Muscle layer of colon (tissue), 2 donors: ENCODE measurements around the gene ZNF600.
"Not testable (repeated sequence)": the region's sequence is repeated elsewhere in the genome, so short reads cannot be mapped to it uniquely, and the experiment has no call there.

Experiments used
- H3K27ac ChIP-seq: one replicate; pipeline ENCODE4 v1.7.0; 2013; ENCODE audit warnings: low read depth, mild to moderate bottlenecking, low read length, moderate library complexity
- H3K27me3 ChIP-seq, 2 donors: one replicate each; pipeline ENCODE4 v1.7.0; 2013; ENCODE audit warnings: low read length in 2 of 2, mild to moderate bottlenecking in 2 of 2; ENCODE audit not compliant: insufficient read depth in 2 of 2, control insufficient read depth in 1 of 2
- H3K36me3 ChIP-seq: one replicate; pipeline ENCODE4 v1.7.0; 2013; ENCODE audit warnings: mild to moderate bottlenecking, low read length; ENCODE audit not compliant: insufficient read depth
- H3K4me1 ChIP-seq: one replicate; pipeline ENCODE4 v1.7.0; 2013; ENCODE audit warnings: mild to moderate bottlenecking, low read length; ENCODE audit not compliant: insufficient read depth
- H3K4me3 ChIP-seq, 2 donors: one replicate each; pipeline ENCODE4 v1.7.0; 2013; ENCODE audit warnings: low read length in 2 of 2, low read depth in 1 of 2, mild to moderate bottlenecking in 1 of 2, moderate library complexity in 1 of 2
- H3K9ac ChIP-seq: one replicate; pipeline ENCODE4 v1.7.0; 2013; ENCODE audit warnings: low read length
- H3K9me3 ChIP-seq: one replicate; pipeline ENCODE4 v1.7.0; 2013; ENCODE audit warnings: mild to moderate bottlenecking, low read length
- donor health status: abdominal sarcoma.
- donor health status: Adenocarcinoma of cecum.

ZNF600 gene

GRCh38 chr19:52786078-52786463 is 520 bp downstream of the ZNF600 start:
- Histone ChIP-seq H3K27ac (peak overlapping the region; percentile 72), H3K4me1 (peaks cover 6% of the 10 kb centered on the region), H3K9me3 (no peaks in the 10 kb centered on the region)

GRCh38 chr19:52785506-52785905 is 1.1 kb downstream of the ZNF600 start:
- Histone ChIP-seq H3K4me1 (peaks cover 6% of the 10 kb centered on the region), H3K9ac (no peak overlapping the region), H3K36me3 (no peaks in the 10 kb centered on the region), H3K4me3 (peak overlapping the region in 1 of 2 donors; percentile 87), H3K27ac (no peak overlapping the region), H3K27me3 (no peaks in the 10 kb centered on the region), H3K9me3 (no peaks in the 10 kb centered on the region)

More at GRCh38 chr19:52786078-52786463, 520 bp downstream of the ZNF600 start:
- no peaks in the 10 kb centered on the region for H3K27me3 ChIP-seq
- H3K36me3 ChIP-seq, result no peaks in the 10 kb centered on the region
- H3K9ac ChIP-seq, result peak overlapping the region; percentile 49
- peak overlapping the region; percentile 44 to 87 for H3K4me3 ChIP-seq

DNA sequence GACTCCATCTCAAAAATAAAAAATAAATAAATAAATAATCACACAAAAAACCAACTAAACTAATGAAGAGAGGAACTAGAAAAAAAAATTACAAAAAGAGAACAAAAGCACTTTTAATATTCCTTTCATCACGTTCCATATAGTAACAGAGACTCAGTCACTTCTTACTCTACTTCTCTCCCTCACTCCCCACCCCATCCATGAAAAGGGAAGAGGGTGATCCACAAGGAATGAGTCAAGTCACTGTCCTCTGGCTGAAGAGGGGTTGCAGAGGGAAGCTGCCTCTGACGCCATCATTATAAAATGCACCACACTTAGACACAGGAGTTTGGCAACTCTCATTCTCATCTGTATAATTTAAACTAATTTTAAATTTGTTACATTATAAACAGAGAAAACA is 3.7 kb downstream of the ZNF600 start:
- not testable (repeated sequence) for H3K27ac ChIP-seq, H3K4me1 ChIP-seq, H3K9me3 ChIP-seq, H3K36me3 ChIP-seq, H3K9ac ChIP-seq, H3K4me3 ChIP-seq, H3K27me3 ChIP-seq

GRCh38 chr19:52778811-52779210 is 7.8 kb downstream of the ZNF600 start:
- no peaks in the 10 kb centered on the region for H3K4me1 ChIP-seq
- no peak overlapping the region for H3K4me3 ChIP-seq
- H3K27me3 ChIP-seq, result no peaks in the 10 kb centered on the region
- H3K9me3 ChIP-seq, result no peaks in the 10 kb centered on the region
- H3K9ac ChIP-seq, result no peak overlapping the region
- H3K36me3 ChIP-seq, result no peaks in the 10 kb centered on the region
- H3K27ac ChIP-seq, result no peak overlapping the region

DNA sequence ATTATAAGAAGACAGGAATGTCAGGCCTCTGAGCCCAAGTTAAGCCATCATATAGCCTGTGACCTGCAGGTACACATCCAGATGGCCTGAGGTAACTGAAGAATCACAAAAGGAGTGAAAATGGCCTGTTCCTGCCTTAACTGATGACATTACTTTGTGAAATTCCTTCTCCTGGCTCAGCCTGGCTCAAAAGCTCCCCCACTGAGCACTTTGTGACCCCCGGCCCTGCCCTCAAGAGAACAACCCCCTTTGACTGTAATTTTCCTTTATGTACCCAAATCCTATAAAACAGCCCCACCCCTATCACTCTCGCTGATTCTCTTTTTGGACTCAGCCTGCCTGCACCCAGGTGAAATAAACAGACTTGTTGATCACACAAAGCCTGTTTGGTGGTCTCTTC is 30.1 kb downstream of the ZNF600 start:
- not testable (repeated sequence) for H3K9ac ChIP-seq, H3K4me3 ChIP-seq, H3K4me1 ChIP-seq, H3K9me3 ChIP-seq, H3K36me3 ChIP-seq, H3K27ac ChIP-seq, H3K27me3 ChIP-seq

DNA sequence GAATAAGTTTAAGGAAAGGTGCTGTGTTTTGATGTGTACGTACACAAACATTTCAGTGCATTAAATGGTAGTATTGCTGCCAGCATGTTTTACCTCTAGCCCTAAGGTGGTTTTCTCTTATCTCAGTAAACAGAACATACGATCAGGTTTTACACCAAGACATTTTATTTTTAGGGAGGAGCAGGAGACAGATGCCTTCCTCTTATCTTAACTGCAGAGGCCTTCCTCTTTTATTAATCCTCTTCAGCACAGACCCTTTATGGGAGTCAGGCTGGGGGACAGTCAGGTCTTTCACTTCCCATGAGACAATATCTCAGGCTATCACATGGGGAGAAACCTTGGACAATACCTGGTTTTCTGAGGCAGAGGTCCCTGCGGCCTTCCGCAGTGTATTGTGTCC is 36.8 kb downstream of the ZNF600 start:
- no peaks in the 10 kb centered on the region for H3K9me3 ChIP-seq
- H3K27me3 ChIP-seq, result no peaks in the 10 kb centered on the region
- H3K27ac ChIP-seq, result no peak overlapping the region
- no peak overlapping the region for H3K4me3 ChIP-seq
- H3K4me1 ChIP-seq, result peaks cover 3% of the 10 kb centered on the region
- H3K9ac ChIP-seq, result no peak overlapping the region
- no peaks in the 10 kb centered on the region for H3K36me3 ChIP-seq

DNA sequence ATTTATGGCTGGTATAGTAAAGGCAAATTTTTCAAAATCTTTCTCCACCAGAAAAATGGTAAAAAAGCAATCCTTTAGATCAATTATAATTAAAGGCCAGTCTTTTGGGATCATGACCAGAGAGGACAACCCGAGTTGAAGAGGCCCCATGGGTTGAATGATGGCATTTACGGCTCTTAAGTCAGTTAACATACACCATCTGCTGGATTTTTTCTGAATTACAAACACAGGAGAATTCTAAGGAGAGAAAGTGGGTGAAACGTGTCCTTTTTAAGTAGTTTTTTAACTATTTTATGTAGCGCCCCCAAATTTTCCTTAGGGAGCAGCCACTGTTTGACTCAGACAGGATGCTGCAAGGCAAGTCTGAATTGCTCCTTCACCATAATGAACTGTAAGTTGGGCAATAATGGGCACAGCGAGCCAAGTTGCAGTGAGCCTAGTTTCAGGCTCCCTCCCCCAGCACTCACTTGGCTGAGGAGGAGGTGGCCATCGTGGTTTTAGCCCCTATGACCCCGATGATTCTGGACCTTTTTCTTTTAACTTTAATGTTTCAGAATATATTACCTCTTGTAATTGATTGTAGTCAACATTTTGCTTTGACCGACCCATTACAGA is 38.1 kb downstream of the ZNF600 start:
- Histone ChIP-seq H3K27me3 (no peaks in the 10 kb centered on the region), H3K4me1 (peaks cover 3% of the 10 kb centered on the region), H3K9me3 (no peaks in the 10 kb centered on the region), H3K4me3 (no peak overlapping the region), H3K36me3 (no peaks in the 10 kb centered on the region), H3K27ac (no peak overlapping the region), H3K9ac (no peak overlapping the region)

GRCh38 chr19:52745919-52746318 is 40.7 kb downstream of the ZNF600 start:
- not testable (repeated sequence) for H3K27me3 ChIP-seq, H3K4me3 ChIP-seq

DNA sequence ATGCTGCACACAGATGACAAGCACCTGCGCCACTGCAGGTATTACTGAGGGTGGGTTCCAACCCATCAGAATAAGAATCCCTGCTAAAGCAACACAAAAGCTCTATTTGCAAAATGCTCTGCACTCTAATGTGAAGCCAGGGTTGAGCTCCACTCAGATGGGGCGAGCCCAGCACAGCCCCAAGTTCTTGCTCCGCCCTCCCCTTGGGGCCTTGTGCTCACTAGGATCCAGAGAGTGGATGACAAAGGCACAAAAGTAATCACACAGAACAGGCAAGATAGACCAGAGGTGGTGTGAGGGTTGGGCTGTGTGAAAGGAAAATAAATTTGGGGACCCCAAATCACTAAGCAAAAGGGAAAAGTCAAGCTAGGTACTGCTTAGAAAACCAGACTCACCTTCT is 43.5 kb downstream of the ZNF600 start:
- Histone ChIP-seq H3K4me1 (no peaks in the 10 kb centered on the region), H3K27ac (no peak overlapping the region), H3K4me3 (no peak overlapping the region), H3K27me3 (no peaks in the 10 kb centered on the region), H3K36me3 (no peaks in the 10 kb centered on the region), H3K9me3 (no peaks in the 10 kb centered on the region), H3K9ac (no peak overlapping the region)

More at GRCh38 chr19:52745919-52746318, 40.7 kb downstream of the ZNF600 start:
- H3K27ac ChIP-seq, H3K4me1 ChIP-seq, H3K9me3 ChIP-seq, H3K36me3 ChIP-seq, H3K9ac ChIP-seq: not testable (repeated sequence)

- no peaks in the 10 kb centered on the region for H3K36me3 ChIP-seq
- no peaks in the 10 kb centered on the region for H3K4me1 ChIP-seq
- no peaks in the 10 kb centered on the region for H3K9me3 ChIP-seq
- no peak overlapping the region for H3K9ac ChIP-seq
- no peaks in the 10 kb centered on the region for H3K27me3 ChIP-seq
- no peak overlapping the region for H3K27ac ChIP-seq
- no peak overlapping the region for H3K4me3 ChIP-seq
These were observed 44.1 kb downstream of the ZNF600 start for GRCh38 chr19:52742516-52742915.

GRCh38 chr19:52741951-52742485 is 44.6 kb downstream of the ZNF600 start:
- Histone ChIP-seq H3K27me3 (no peaks in the 10 kb centered on the region), H3K4me1 (no peaks in the 10 kb centered on the region), H3K27ac (no peak overlapping the region), H3K36me3 (no peaks in the 10 kb centered on the region), H3K9me3 (no peaks in the 10 kb centered on the region), H3K9ac (no peak overlapping the region), H3K4me3 (no peak overlapping the region)

DNA sequence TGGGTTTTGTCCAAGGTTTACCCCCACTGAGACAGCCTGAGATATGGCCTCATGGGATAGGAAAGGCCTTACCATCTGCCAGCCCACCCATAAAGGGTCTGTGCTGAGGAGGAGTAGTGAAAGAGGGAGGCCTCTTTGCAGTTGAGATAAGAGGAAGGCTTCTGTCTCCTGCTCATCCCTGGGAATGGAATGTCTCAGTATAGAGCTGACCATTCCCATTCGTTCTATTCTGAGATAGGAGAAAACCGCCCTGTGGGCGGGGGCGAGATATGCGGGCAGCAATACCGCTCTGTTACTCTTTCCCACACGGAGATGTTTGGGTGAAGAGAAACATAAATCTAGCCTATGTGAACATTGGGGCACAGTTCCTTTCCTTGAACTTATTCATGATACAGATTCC is 45.2 kb downstream of the ZNF600 start:
- H3K36me3 ChIP-seq, H3K27me3 ChIP-seq, H3K27ac ChIP-seq, H3K4me1 ChIP-seq, H3K9me3 ChIP-seq, H3K4me3 ChIP-seq, H3K9ac ChIP-seq: not testable (repeated sequence)
